AG04449 (cell line): ENCODE measurements around the gene CCDC66.

ENCODE experiments used
- CTCF ChIA-PET: fragments of 350-600 bp; formaldehyde crosslinking; extraction: SDS; loops from one replicate; lab custom pipeline; 2021; ENCODE audit warnings: antibody characterized with exemption; lab: Yijun Ruan, JAX
- POLR2A ChIA-PET: fragments of 400-600, 350-600 bp; formaldehyde crosslinking; extraction: SDS; loops from one replicate; lab custom pipeline; 2020; ENCODE audit warnings: antibody characterized with exemption, inconsistent platforms; lab: Yijun Ruan, JAX
- DNase-seq: peaks from one replicate; pipeline ENCODE4 v3.0.0-alpha.2; 2010; ENCODE audit warnings: low read depth, low spot score
- H3K4me3 ChIP-seq: 2 replicates; pipeline ENCODE4 v1.5.1; 2011; ENCODE audit warnings: low read depth, mild to moderate bottlenecking, control low read depth, low read length
- CTCF ChIP-seq: IDR thresholded peaks from one replicate; pipeline ENCODE4 v1.5.1; 2011; ENCODE audit warnings: mild to moderate bottlenecking, moderate library complexity, low read length, control low read depth, inconsistent platforms; ENCODE audit not compliant: insufficient read depth; ENCODE audit errors: missing control alignments

Gene CCDC66

GRCh38 chr3:56629451-56629850 lies 72.5 kb downstream of the CCDC66 start:
- no peak overlapping the region for H3K4me3 ChIP-seq
- ChIA-PET POLR2A (no interaction called here), CTCF (interaction anchor here (1.1 kb wide), 1 partner anchor 170 kb away, joined by 3 read pairs; no protein-coding TSS in a partner anchor)
- TF ChIP-seq CTCF = no peak
- DNase-seq = no peak

GRCh38 chr3:56630966-56631365 lies 74.0 kb downstream of the CCDC66 start:
- DNase-seq = no peak
- no peak overlapping the region for H3K4me3 ChIP-seq
- CTCF ChIA-PET = no interaction called here
- POLR2A ChIA-PET = no interaction called here
- TF ChIP-seq CTCF = no peak

GRCh38 chr3:56633181-56633580 lies 76.2 kb downstream of the CCDC66 start:
- DNase-seq = no peak
- TF ChIP-seq CTCF = no peak
- H3K4me3 ChIP-seq = no peak overlapping the region
- ChIA-PET POLR2A (no interaction called here), CTCF (no interaction called here)

GRCh38 chr3:56633602-56634535 lies 76.9 kb downstream of the CCDC66 start:
- no peak for DNase-seq
- H3K4me3 ChIP-seq = no peak overlapping the region
- TF ChIP-seq CTCF = no peak
- ChIA-PET CTCF (no interaction called here), POLR2A (no interaction called here)

GRCh38 chr3:56645407-56645806 lies 88.4 kb downstream of the CCDC66 start:
- TF ChIP-seq CTCF = no peak
- ChIA-PET POLR2A (no interaction called here), CTCF (no interaction called here)
- DNase-seq = no peak
- no peak overlapping the region for H3K4me3 ChIP-seq

- TF ChIP-seq CTCF = no peak
- CTCF ChIA-PET = interaction anchor here (0.6 kb wide), 1 partner anchor 31 kb away, joined by 3 read pairs; no protein-coding TSS in a partner anchor
- DNase-seq = no peak
- H3K4me3 ChIP-seq = no peak overlapping the region
- POLR2A ChIA-PET = no interaction called here
These were observed 97.5 kb downstream of the CCDC66 start for GRCh38 chr3:56654460-56654859.
